SK-MEL-5 (cell line): Measurements from ENCODE around the gene PARK7. TPM values are rescaled to one million over a fixed set of nuclear protein-coding genes. Genes with fewer than 3 reads are reported as not detected.

Experiments
- DNase-seq: peaks from one replicate; pipeline ENCODE4 v3.0.0-alpha.2; 2016; ENCODE audit warnings: low read depth, low spot score
- in situ Hi-C: cut with HindIII; loops from 2 replicates; pipeline ENCODE4 v1.10.0; 2016; ENCODE audit warnings: low sequenced_read_pairs, high pct_unique_total_duplicates, low pct_unique_long_range_greater_than_20kb
- small RNA-seq, 2 experiments: library from RNA; depleted of rRNA; stranded (forward); fragments of <200 nt; gene quantifications; one replicate each; pipeline ENCODE3, GENCODE V24; 2014
- total RNA-seq: library from RNA; depleted of rRNA; stranded (reverse); fragments of >200 nt; shearing (Covaris generic); gene quantifications from 2 replicates; pipeline ENCODE4 v1.2.3, GENCODE V29; 2014; rRNA removed

PARK7 gene
- total RNA-seq, 1 experiment from 2014 or later: 264 TPM

DNA sequence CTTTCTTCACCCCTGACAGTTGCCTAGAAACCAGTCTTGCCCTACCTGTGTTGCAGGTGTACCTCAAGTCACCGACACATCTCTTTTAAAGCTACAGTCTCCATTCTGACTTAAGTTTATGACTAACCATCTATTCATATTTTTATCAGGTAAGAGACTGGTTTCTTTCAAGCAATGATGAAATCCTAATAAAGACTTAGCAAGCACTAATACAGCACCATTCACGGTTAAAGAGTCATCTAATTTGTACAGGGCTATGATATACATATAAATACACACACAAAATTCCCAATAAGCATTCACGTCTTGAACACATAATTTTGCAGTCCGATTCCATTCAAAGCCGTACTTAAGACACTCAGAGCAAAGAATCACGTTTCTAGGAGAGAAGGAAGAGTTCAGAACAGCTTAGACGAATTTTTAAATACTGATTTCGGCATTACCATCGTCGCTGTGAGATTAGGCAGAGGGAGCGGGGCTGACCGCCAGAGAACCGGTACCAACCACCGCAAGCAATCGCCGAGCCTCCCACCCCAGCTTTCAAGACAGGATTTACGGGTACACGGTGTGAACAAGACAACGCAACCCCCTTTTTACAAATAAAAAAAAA lies 63.7 kb downstream of the PARK7 start:
- in situ Hi-C loops: no loop called here

GRCh38 chr1:8025671-8026144 lies 64.2 kb downstream of the PARK7 start:
- in situ Hi-C loops: no loop called here

More for the DNA sequence above, 63.7 kb downstream of the PARK7 start:
- DNase-seq: no peak

GRCh38 chr1:8026153-8026975 lies 64.9 kb downstream of the PARK7 start, which contains the start of gene ERRFI1:
Gene ERRFI1, minus strand, starts transcription at chr1:8026309. Its CDS starts 10,690 bp downstream, at chr1:8015619.
- DNase-seq: peak; percentile 84
- in situ Hi-C loops: no loop called here

More at GRCh38 chr1:8025671-8026144, 64.2 kb downstream of the PARK7 start:
- no peak for DNase-seq

DNA sequence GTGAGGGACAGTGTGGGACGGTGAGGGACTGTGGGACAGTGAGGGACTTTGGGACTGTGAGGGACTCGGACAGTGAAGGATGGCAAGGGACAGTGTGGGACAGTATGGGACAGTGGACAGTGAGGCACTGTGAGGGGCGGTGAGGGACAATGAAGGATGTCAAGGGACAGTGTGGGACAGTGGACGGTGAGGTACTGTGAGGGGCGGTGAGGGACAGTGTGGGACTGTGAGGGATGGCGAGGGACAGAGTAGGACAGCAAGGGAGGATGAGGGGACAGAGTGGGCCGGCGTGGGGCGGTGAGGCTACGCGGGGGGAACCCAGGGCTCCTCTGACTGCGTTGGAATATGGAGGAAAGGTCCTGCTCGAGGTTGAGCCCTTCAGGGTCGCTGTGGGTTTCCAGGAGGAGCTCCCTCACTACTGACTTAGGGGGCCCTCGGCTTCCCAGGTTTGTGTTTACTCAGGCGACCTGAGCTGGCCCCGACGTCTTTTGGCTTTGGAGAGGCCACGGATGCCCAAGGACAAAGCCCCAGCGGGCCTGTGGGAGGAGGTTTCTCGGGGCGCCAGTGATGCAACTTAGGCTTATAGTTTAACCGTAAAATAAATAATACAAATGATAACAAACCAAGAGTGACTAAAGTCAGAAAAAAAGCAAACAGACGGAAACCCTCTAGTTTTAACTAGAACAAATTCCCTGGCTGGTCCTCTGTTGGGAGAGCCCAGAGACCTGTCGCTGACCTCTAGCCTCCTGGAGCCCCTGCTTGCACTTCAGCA lies 65.7 kb downstream of the PARK7 start:
- in situ Hi-C loops: no loop called here
- DNase-seq: no peak

- in situ Hi-C loops: no loop called here
- no peak for DNase-seq
Observed at GRCh38 chr1:8027748-8028570, 66.4 kb downstream of the PARK7 start.

GRCh38 chr1:8028571-8028910 lies 67.0 kb downstream of the PARK7 start:
- in situ Hi-C loops: no loop called here
- no peak for DNase-seq

DNA sequence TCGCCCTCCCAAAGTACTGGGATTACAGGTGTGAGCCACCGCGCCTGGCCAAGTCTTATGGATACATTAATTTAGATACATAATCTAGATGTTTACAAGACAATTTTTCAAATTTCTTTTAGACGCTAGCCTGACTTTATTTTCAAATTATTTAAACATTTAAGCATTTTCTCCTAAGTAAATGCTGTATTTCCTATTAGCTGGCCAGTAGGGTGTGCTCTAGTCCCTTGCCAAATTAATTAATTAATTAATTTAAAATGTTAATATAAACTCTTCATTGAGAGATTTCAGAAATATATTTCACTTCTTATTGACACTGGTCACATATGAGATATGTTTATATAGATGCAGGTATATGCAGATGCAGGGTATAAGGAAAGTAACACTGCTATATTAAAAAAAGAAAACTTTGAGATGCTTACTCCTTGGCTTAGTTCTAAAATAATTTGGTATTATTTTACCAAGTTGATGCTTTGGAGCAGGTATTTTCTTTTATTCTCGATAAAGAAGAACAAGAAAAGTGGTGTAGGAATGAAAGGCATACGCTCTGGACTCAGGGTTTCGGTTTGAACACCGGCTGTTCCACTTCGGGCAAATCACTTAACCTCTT lies 69.8 kb downstream of the PARK7 start:
- peak; percentile 37 for DNase-seq

GRCh38 chr1:8032366-8032910 lies 70.9 kb downstream of the PARK7 start:
- in situ Hi-C loops: no loop called here
- no peak for DNase-seq

More for the DNA sequence above, 69.8 kb downstream of the PARK7 start:
- in situ Hi-C loops: no loop called here

- DNase-seq: no peak
- in situ Hi-C loops: no loop called here
Observed at GRCh38 chr1:8033322-8033721, 71.8 kb downstream of the PARK7 start.

Small RNA genes within 50 kb of the gene (small RNA-seq; reads per million reads assigned to genes)
- 0 reads per million in 2 experiments for gene RF00019

Other genes with a start within 250 kb of the PARK7 start
- 102 and 104 TPM in 2 replicates for gene VAMP3, start 190.4 kb upstream of the PARK7 start, total RNA-seq
- 8.8 and 9.4 TPM in 2 replicates for gene PER3, start 177.4 kb upstream of the PARK7 start, total RNA-seq
- gene UTS2, start 108.6 kb upstream of the PARK7 start, total RNA-seq: not detected in 2 replicates
- not detected in 2 replicates for gene TNFRSF9, start 20.9 kb upstream of the PARK7 start, total RNA-seq
- 8.6 and 9.2 TPM in 2 replicates for gene ERRFI1, start 64.6 kb downstream of the PARK7 start, total RNA-seq